ENCODE measurements around the gene TLCD5. TPM values are rescaled to one million over a fixed set of nuclear protein-coding genes. Genes with fewer than 3 reads are reported as not detected.

TLCD5 gene
- 5.1 and 7.7 TPM in 2 replicates for total RNA-seq

GRCh38 chr11:120324932-120325810, at the start of gene TLCD5:
Gene TLCD5 (plus strand): TSS chr11:120325299. CDS start chr11:120327442, 2,143 bp downstream.

GRCh38 chr11:120335908-120336640, 11.0 kb downstream of the TLCD5 start, which contains the start of gene ARHGEF12:
Gene ARHGEF12 (plus strand): TSS chr11:120336413. CDS start chr11:120337244, 831 bp downstream.

Other genes with a start within 250 kb of the TLCD5 start
- gene TRIM29, start 187.2 kb upstream of the TLCD5 start, total RNA-seq = 0.20 TPM in 1 of 2 replicates, not detected in the other
- gene OAF, start 114.3 kb upstream of the TLCD5 start, total RNA-seq = 93.2 and 99.3 TPM in 2 replicates
- gene POU2F3, start 85.2 kb upstream of the TLCD5 start, total RNA-seq = 0.10 TPM in 1 of 2 replicates, not detected in the other
- 58.8 and 59.2 TPM in 2 replicates for gene ARHGEF12, start 11.1 kb downstream of the TLCD5 start, total RNA-seq
- 0.13 and 0.15 TPM in 2 replicates for gene GRIK4, start 186.4 kb downstream of the TLCD5 start, total RNA-seq